GM06990 (cell line): ENCODE data around the gene SYNE2.

Experiments
- DNase-seq: peaks from one replicate; pipeline ENCODE4 v3.0.0-alpha.2; 2011; ENCODE audit not compliant: insufficient read length; ENCODE audit errors: extremely low read depth
- H3K27me3 ChIP-seq: replicated peaks from 2 replicates; pipeline ENCODE4 v1.6.0; 2011; ENCODE audit warnings: low read length; ENCODE audit not compliant: control insufficient read depth, insufficient read depth
- H3K36me3 ChIP-seq: 2 replicates; pipeline ENCODE4 v1.5.1; 2011; ENCODE audit warnings: low read length; ENCODE audit not compliant: control insufficient read depth, insufficient read depth
- H3K4me3 ChIP-seq: replicated peaks from 2 replicates; pipeline ENCODE4 v1.5.1; 2011; ENCODE audit warnings: low read depth, mild to moderate bottlenecking, control low read depth, low read length
- TF ChIP-seq, protein P1 (sequence below): IDR thresholded peaks from 2 replicates; pipeline ENCODE4 v1.5.1; 2011; ENCODE audit warnings: low read length, control low read depth, mild to moderate bottlenecking, inconsistent platforms; ENCODE audit not compliant: insufficient read depth, poor library complexity, severe bottlenecking

Gene SYNE2

DNA sequence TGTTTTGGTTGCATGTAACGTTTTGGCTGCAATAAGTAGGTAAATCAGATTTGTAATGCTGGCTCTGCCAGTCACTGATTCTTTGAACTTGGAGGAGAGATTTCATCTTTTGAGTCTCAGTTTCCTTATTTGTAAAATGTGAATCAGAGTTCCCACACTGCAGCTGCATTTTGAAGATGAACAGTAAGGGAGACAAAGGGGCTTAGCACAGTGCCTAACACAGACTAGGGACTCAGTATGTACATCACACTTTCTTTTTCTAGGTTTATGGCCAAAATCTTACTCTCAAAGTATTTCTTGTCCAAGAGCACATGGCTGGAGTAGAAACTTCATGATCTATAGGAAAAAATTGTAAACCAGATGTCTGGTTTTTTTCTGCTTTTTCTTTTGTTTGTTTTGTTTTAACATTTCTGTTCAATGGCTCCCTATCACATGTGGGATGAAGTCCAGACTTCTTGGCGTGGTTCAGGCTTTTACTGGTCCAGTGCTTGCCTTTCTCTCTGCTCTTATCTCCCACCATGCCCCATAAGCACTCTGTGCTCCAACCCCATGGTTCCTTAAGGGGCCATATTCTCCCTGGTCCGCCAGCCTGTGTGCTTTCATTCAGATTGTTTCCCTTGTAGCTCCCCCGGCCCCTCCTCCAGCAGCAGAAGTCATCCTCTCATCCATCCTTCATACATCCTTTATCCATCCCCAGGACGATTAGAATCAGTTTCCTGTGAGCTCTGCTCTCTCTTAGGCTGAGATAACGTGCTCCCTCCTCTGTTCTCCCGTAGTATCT lies 58.0 kb downstream of the SYNE2 start:
- TF ChIP-seq, protein P1, sequence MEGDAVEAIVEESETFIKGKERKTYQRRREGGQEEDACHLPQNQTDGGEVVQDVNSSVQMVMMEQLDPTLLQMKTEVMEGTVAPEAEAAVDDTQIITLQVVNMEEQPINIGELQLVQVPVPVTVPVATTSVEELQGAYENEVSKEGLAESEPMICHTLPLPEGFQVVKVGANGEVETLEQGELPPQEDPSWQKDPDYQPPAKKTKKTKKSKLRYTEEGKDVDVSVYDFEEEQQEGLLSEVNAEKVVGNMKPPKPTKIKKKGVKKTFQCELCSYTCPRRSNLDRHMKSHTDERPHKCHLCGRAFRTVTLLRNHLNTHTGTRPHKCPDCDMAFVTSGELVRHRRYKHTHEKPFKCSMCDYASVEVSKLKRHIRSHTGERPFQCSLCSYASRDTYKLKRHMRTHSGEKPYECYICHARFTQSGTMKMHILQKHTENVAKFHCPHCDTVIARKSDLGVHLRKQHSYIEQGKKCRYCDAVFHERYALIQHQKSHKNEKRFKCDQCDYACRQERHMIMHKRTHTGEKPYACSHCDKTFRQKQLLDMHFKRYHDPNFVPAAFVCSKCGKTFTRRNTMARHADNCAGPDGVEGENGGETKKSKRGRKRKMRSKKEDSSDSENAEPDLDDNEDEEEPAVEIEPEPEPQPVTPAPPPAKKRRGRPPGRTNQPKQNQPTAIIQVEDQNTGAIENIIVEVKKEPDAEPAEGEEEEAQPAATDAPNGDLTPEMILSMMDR: no peak
- H3K27me3 ChIP-seq: no peaks in the 10 kb centered on the region
- no peaks in the 10 kb centered on the region for H3K36me3 ChIP-seq
- DNase-seq: no peak
- no peak overlapping the region for H3K4me3 ChIP-seq

DNA sequence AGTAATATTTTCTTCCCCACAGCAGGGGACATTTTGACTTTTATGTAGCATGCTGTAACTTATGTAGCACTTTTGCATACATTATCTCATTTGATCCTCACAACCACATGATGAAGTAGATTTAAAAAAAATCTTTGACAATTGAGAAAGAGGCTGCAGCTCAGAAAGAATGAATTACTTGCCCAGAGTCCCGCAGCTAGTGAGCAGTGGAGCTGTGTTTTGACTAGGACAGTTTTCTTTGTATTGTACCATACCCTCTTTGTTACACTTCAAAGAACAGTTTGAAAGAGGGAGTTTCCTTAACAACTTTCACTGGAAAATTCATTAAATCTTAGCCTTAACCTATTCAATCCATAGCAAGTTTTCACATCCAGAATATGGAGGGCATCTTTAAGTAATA lies 58.6 kb downstream of the SYNE2 start:
- DNase-seq: no peak
- TF ChIP-seq, protein P1: no peak
- no peak overlapping the region for H3K4me3 ChIP-seq
- H3K27me3 ChIP-seq: no peaks in the 10 kb centered on the region
- H3K36me3 ChIP-seq: no peaks in the 10 kb centered on the region

DNA sequence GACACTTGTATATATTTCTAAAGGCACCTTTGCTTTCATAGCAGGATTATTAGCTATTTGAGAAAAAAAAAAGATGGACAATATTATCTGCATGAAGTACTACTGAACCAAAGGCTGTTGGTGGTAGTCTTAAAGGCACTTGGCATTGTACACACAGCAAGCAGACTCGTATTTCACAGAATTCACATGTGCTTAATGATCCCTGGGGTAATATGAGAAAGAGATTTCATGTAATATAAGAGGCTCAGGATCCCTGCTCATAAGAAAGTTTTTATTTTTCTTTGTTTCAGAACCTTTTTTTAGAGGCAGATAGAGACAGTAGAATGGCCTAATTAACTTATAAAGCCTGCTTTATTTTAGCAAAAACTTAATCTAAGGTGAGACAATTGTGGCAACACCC lies 59.5 kb downstream of the SYNE2 start:
- no peaks in the 10 kb centered on the region for H3K36me3 ChIP-seq
- H3K4me3 ChIP-seq: no peak overlapping the region
- no peaks in the 10 kb centered on the region for H3K27me3 ChIP-seq
- TF ChIP-seq, protein P1: no peak
- no peak for DNase-seq

DNA sequence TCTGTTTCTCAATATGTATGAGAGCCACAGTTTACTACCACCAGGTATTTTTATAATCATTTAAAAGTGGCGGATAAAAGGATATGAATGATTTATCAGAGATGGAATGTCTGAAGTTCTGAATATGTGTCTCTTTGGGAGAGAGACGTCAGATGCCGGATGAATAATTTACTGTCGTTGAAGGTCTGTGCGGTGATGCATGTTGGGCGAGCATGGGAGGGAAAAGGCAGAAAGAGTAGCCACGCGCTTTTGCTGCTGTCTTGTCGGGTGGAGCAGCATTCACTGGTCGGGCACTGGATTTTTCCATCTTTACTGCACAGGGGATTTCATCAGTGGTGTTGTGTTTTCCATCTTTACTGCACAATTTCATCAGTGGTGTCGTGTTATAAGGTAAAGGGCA lies 65.6 kb downstream of the SYNE2 start:
- TF ChIP-seq, protein P1: no peak
- no peak overlapping the region for H3K4me3 ChIP-seq
- no peak for DNase-seq
- H3K36me3 ChIP-seq: no peaks in the 10 kb centered on the region; the same call in 1 of the 2 replicates
- H3K27me3 ChIP-seq: no peaks in the 10 kb centered on the region

DNA sequence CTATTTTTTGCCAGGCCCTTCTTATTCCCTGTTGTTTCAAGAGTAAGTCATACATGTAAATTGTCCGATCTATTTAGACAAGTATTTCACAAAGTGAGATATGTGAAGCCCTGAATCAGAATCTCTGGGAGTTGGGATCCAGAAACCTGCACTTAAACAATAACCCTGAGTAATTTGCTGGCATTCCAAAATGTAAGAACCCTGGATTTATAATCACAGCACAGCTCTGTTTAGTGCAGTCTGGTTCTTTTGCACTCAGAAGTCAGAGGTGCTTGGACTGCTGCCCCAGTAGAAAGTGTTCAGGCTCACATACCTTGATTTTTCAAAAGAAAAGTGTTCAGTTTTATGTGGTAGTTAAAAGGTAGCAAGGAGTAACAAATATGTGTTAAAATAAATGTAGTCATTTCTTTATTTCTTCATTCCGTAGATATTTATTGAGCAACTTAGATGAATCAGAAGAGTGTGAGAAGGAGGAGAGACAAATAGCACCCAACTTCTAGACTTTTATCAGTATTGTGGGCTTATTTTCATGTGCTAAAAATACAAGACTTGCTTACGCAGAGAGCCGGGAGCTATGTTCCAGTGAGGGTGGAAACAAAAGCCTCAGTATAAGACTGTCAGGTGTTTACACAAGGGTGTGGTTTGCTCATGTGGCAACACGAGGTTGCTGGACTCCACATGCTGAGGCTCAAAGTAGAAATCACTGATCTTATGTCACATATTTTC lies 70.1 kb downstream of the SYNE2 start:
- DNase-seq: no peak
- Histone ChIP-seq H3K36me3 (no peaks in the 10 kb centered on the region; the same call in 1 of the 2 replicates), H3K4me3 (no peak overlapping the region), H3K27me3 (no peaks in the 10 kb centered on the region)
- TF ChIP-seq, protein P1: no peak
